ENCODE data around the gene ITPR2.

DNA sequence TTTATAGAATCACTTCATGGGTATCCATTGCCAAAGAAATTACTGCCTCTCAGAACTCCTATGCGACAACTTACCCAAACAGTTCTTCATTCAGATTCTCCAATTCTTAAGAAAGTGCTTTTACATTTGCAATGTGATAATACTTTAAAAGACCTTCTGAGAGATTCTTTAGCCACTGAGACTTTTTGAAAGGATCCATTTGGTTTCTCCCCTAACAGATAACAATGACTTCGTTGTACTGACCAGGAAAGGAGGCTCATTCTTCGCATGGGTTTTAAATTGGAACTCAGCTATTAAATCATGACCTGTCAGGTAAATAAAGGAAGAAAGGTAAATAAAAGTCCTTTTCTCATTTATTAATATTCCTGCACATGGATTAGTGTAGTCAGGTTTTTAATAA, 14.8 kb downstream of the ITPR2 start:
- TF ChIP-seq, protein P1, sequence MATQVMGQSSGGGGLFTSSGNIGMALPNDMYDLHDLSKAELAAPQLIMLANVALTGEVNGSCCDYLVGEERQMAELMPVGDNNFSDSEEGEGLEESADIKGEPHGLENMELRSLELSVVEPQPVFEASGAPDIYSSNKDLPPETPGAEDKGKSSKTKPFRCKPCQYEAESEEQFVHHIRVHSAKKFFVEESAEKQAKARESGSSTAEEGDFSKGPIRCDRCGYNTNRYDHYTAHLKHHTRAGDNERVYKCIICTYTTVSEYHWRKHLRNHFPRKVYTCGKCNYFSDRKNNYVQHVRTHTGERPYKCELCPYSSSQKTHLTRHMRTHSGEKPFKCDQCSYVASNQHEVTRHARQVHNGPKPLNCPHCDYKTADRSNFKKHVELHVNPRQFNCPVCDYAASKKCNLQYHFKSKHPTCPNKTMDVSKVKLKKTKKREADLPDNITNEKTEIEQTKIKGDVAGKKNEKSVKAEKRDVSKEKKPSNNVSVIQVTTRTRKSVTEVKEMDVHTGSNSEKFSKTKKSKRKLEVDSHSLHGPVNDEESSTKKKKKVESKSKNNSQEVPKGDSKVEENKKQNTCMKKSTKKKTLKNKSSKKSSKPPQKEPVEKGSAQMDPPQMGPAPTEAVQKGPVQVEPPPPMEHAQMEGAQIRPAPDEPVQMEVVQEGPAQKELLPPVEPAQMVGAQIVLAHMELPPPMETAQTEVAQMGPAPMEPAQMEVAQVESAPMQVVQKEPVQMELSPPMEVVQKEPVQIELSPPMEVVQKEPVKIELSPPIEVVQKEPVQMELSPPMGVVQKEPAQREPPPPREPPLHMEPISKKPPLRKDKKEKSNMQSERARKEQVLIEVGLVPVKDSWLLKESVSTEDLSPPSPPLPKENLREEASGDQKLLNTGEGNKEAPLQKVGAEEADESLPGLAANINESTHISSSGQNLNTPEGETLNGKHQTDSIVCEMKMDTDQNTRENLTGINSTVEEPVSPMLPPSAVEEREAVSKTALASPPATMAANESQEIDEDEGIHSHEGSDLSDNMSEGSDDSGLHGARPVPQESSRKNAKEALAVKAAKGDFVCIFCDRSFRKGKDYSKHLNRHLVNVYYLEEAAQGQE (IDR thresholded peaks at IDR 0.05) = no peak
- no peak for TF ChIP-seq ZBTB33 (IDR thresholded peaks at IDR 0.05)
- TF ChIP-seq, protein P2, sequence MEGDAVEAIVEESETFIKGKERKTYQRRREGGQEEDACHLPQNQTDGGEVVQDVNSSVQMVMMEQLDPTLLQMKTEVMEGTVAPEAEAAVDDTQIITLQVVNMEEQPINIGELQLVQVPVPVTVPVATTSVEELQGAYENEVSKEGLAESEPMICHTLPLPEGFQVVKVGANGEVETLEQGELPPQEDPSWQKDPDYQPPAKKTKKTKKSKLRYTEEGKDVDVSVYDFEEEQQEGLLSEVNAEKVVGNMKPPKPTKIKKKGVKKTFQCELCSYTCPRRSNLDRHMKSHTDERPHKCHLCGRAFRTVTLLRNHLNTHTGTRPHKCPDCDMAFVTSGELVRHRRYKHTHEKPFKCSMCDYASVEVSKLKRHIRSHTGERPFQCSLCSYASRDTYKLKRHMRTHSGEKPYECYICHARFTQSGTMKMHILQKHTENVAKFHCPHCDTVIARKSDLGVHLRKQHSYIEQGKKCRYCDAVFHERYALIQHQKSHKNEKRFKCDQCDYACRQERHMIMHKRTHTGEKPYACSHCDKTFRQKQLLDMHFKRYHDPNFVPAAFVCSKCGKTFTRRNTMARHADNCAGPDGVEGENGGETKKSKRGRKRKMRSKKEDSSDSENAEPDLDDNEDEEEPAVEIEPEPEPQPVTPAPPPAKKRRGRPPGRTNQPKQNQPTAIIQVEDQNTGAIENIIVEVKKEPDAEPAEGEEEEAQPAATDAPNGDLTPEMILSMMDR (IDR thresholded peaks at IDR 0.05; ENCODE audit: low read depth, low read length, missing input control) = no peak
- no peak for TF ChIP-seq FOXA1 (IDR thresholded peaks at IDR 0.05)
- no peak for TF ChIP-seq GABPA (IDR thresholded peaks at IDR 0.05 in 1 of 2, conservative IDR thresholded peaks at IDR 0.05 in 1 of 2)
- TF ChIP-seq RAD21 (IDR thresholded peaks at IDR 0.05) = no peak
- no peak for TF ChIP-seq MAX (IDR thresholded peaks at IDR 0.05)
- no peak for TF ChIP-seq NR2F2 (IDR thresholded peaks at IDR 0.05)
- TF ChIP-seq HNF4G (IDR thresholded peaks at IDR 0.05) = no peak
